Central memory CD8-positive, alpha-beta T cell (primary cell): ENCODE results near the gene TNRC6C.
"Not testable (repeated sequence)": the region's sequence is repeated elsewhere in the genome, so short reads cannot be mapped to it uniquely, and the experiment has no call there.

ENCODE experiments used
- ATAC-seq: fragments of 150-1000 bp; cut with Tn5 transposase; replicated peaks from 2 replicates; pipeline ENCODE4 v1.10.0; 2022; ENCODE audit warnings: mild to moderate bottlenecking, moderate FRiP score, moderate number of reproducible peaks; ENCODE audit not compliant: poor library complexity, severe bottlenecking; ENCODE audit errors: extremely low read depth
- DNase-seq, 2 donors: peaks; one replicate each; pipeline ENCODE4 v3.0.0; 2021; ENCODE audit warnings: low spot score in 2 of 2
- H3K27ac Mint-ChIP-seq: one replicate; pipeline ENCODE4 v1.8.0; 2022; ENCODE audit warnings: low read depth, mild to moderate bottlenecking, moderate library complexity, mixed read lengths
- H3K27me3 Mint-ChIP-seq: one replicate; pipeline ENCODE4 v1.8.0; 2022; ENCODE audit warnings: mixed read lengths
- H3K36me3 Mint-ChIP-seq: one replicate; pipeline ENCODE4 v1.8.0; 2022; ENCODE audit warnings: mild to moderate bottlenecking, moderate library complexity, mixed read lengths; ENCODE audit not compliant: insufficient read depth
- H3K4me1 Mint-ChIP-seq: one replicate; pipeline ENCODE4 v1.8.0; 2022; ENCODE audit warnings: mixed read lengths
- H3K4me3 Mint-ChIP-seq: one replicate; pipeline ENCODE4 v1.8.0; 2022; ENCODE audit warnings: mild to moderate bottlenecking, moderate library complexity, mixed read lengths
- H3K9me3 Mint-ChIP-seq: one replicate; pipeline ENCODE4 v1.8.0; 2022; ENCODE audit warnings: mixed read lengths

The TNRC6C gene

GRCh38 chr17:78111016-78111726 lies 152.7 kb downstream of the TNRC6C start:
- H3K4me1 Mint-ChIP-seq = peaks cover 42% of the 10 kb centered on the region
- no peaks in the 10 kb centered on the region for H3K27me3 Mint-ChIP-seq
- H3K9me3 Mint-ChIP-seq = no peaks in the 10 kb centered on the region
- DNase-seq = no peak
- ATAC-seq = no peak
- peak overlapping the region; percentile 31 for H3K4me3 Mint-ChIP-seq
- H3K27ac Mint-ChIP-seq = peak overlapping the region; percentile 32
- peaks cover 71% of the 10 kb centered on the region for H3K36me3 Mint-ChIP-seq

- no peak for DNase-seq
- Mint-ChIP-seq H3K27ac (peak overlapping the region; percentile 90), H3K4me1 (peaks cover 44% of the 10 kb centered on the region), H3K4me3 (peak overlapping the region; percentile 31), H3K9me3 (no peaks in the 10 kb centered on the region), H3K27me3 (no peaks in the 10 kb centered on the region), H3K36me3 (peaks cover 73% of the 10 kb centered on the region)
- no peak for ATAC-seq
Measured at GRCh38 chr17:78111727-78112517, 153.4 kb downstream of the TNRC6C start.

- peak overlapping the region; percentile 52 for H3K4me3 Mint-ChIP-seq
- H3K4me1 Mint-ChIP-seq = peaks cover 46% of the 10 kb centered on the region
- peak; percentile 68 to 82 for DNase-seq
- H3K9me3 Mint-ChIP-seq = no peaks in the 10 kb centered on the region
- H3K27me3 Mint-ChIP-seq = no peaks in the 10 kb centered on the region
- H3K36me3 Mint-ChIP-seq = peaks cover 75% of the 10 kb centered on the region
- ATAC-seq = peak; percentile 52
- peak overlapping the region; percentile 90 for H3K27ac Mint-ChIP-seq
Measured at GRCh38 chr17:78112518-78113471, 154.3 kb downstream of the TNRC6C start.

GRCh38 chr17:78113804-78114785 lies 155.6 kb downstream of the TNRC6C start:
- DNase-seq (no peak), ATAC-seq (peak; percentile 77)
- H3K4me3 Mint-ChIP-seq = peak overlapping the region; percentile 52
- H3K27me3 Mint-ChIP-seq = no peaks in the 10 kb centered on the region
- H3K4me1 Mint-ChIP-seq = peaks cover 43% of the 10 kb centered on the region
- H3K27ac Mint-ChIP-seq = peak overlapping the region; percentile 90
- no peaks in the 10 kb centered on the region for H3K9me3 Mint-ChIP-seq
- peaks cover 78% of the 10 kb centered on the region for H3K36me3 Mint-ChIP-seq

GRCh38 chr17:78114831-78115723 lies 156.6 kb downstream of the TNRC6C start:
- peak overlapping the region; percentile 52 for H3K4me3 Mint-ChIP-seq
- no peaks in the 10 kb centered on the region for H3K27me3 Mint-ChIP-seq
- peak overlapping the region; percentile 90 for H3K27ac Mint-ChIP-seq
- peaks cover 76% of the 10 kb centered on the region for H3K36me3 Mint-ChIP-seq
- no peaks in the 10 kb centered on the region for H3K9me3 Mint-ChIP-seq
- no peak for DNase-seq
- no peak for ATAC-seq
- peaks cover 42% of the 10 kb centered on the region for H3K4me1 Mint-ChIP-seq

GRCh38 chr17:78115803-78116202 lies 157.3 kb downstream of the TNRC6C start:
- H3K9me3 Mint-ChIP-seq, H3K4me3 Mint-ChIP-seq: not testable (repeated sequence)
- H3K36me3 Mint-ChIP-seq = peaks cover 76% of the 10 kb centered on the region

GRCh38 chr17:78116411-78116810 lies 157.9 kb downstream of the TNRC6C start:
- Mint-ChIP-seq H3K27me3 (no peaks in the 10 kb centered on the region), H3K4me3 (no peak overlapping the region), H3K4me1 (peaks cover 45% of the 10 kb centered on the region), H3K36me3 (peaks cover 76% of the 10 kb centered on the region), H3K27ac (peak overlapping the region; percentile 73), H3K9me3 (no peaks in the 10 kb centered on the region)
- no peak for DNase-seq
- no peak for ATAC-seq

More at GRCh38 chr17:78115803-78116202, 157.3 kb downstream of the TNRC6C start:
- H3K4me1 Mint-ChIP-seq = peaks cover 44% of the 10 kb centered on the region
- not testable (repeated sequence) for H3K27ac Mint-ChIP-seq, DNase-seq, H3K27me3 Mint-ChIP-seq, ATAC-seq

GRCh38 chr17:78117027-78117981 lies 158.8 kb downstream of the TNRC6C start:
- peak overlapping the region; percentile 20 for H3K4me3 Mint-ChIP-seq
- peaks cover 83% of the 10 kb centered on the region for H3K36me3 Mint-ChIP-seq
- peaks cover 52% of the 10 kb centered on the region for H3K4me1 Mint-ChIP-seq
- DNase-seq (peak in 1 of 2 donors; percentile 10), ATAC-seq (no peak)
- no peaks in the 10 kb centered on the region for H3K9me3 Mint-ChIP-seq
- no peaks in the 10 kb centered on the region for H3K27me3 Mint-ChIP-seq
- H3K27ac Mint-ChIP-seq = peak overlapping the region; percentile 73

GRCh38 chr17:78118801-78119241 lies 160.3 kb downstream of the TNRC6C start:
- DNase-seq (no peak), ATAC-seq (no peak)
- peaks cover 52% of the 10 kb centered on the region for H3K4me1 Mint-ChIP-seq
- no peak overlapping the region for H3K4me3 Mint-ChIP-seq
- no peak overlapping the region for H3K27ac Mint-ChIP-seq
- H3K9me3 Mint-ChIP-seq = no peaks in the 10 kb centered on the region
- peaks cover 83% of the 10 kb centered on the region for H3K36me3 Mint-ChIP-seq
- no peaks in the 10 kb centered on the region for H3K27me3 Mint-ChIP-seq

- Mint-ChIP-seq H3K27me3 (no peaks in the 10 kb centered on the region), H3K36me3 (peaks cover 84% of the 10 kb centered on the region), H3K4me3 (peak overlapping the region; percentile 100), H3K9me3 (no peaks in the 10 kb centered on the region), H3K27ac (peak overlapping the region; percentile 84), H3K4me1 (peaks cover 46% of the 10 kb centered on the region)
- ATAC-seq (no peak), DNase-seq (no peak)
Measured at GRCh38 chr17:78120537-78120936, 162.0 kb downstream of the TNRC6C start.
